Fibroblast of pulmonary artery (primary cell): ENCODE results near the gene DLK1.

Source experiments
- DNase-seq: peaks from one replicate; pipeline ENCODE4 v3.0.0-alpha.2; 2010; ENCODE audit warnings: low read depth
- H3K4me3 ChIP-seq: replicated peaks from 2 replicates; pipeline ENCODE4 v1.5.1; 2011; ENCODE audit warnings: low read depth, mild to moderate bottlenecking, control low read depth, low read length, moderate library complexity
- CTCF ChIP-seq: IDR thresholded peaks from 2 replicates; pipeline ENCODE4 v1.5.1; 2011; ENCODE audit warnings: mild to moderate bottlenecking, control low read depth, low read length, inconsistent platforms; ENCODE audit errors: missing control alignments

Gene DLK1

GRCh38 chr14:100765991-100766390, 39.3 kb downstream of the DLK1 start:
- no peak for TF ChIP-seq CTCF
- no peak overlapping the region for H3K4me3 ChIP-seq
- no peak for DNase-seq

GRCh38 chr14:100767003-100767787, 40.5 kb downstream of the DLK1 start:
- TF ChIP-seq CTCF = no peak
- no peak overlapping the region for H3K4me3 ChIP-seq
- no peak for DNase-seq

GRCh38 chr14:100767788-100768536, 41.3 kb downstream of the DLK1 start:
- no peak for DNase-seq
- TF ChIP-seq CTCF = no peak
- H3K4me3 ChIP-seq = no peak overlapping the region

GRCh38 chr14:100769035-100769939, 42.6 kb downstream of the DLK1 start:
- H3K4me3 ChIP-seq = no peak overlapping the region
- DNase-seq = no peak
- no peak for TF ChIP-seq CTCF

GRCh38 chr14:100770046-100770445, 43.4 kb downstream of the DLK1 start:
- no peak for DNase-seq
- no peak overlapping the region for H3K4me3 ChIP-seq
- TF ChIP-seq CTCF = no peak

- no peak for DNase-seq
- no peak overlapping the region for H3K4me3 ChIP-seq
- no peak for TF ChIP-seq CTCF
Measured at GRCh38 chr14:100770605-100771120, 44.0 kb downstream of the DLK1 start.
